ENCODE measurements around the gene ADD1. TPM values are rescaled to one million over a fixed set of nuclear protein-coding genes. Genes with fewer than 3 reads are reported as not detected.
A peak's percentile ranks its signal among the peaks of the same experiment; 100 is the strongest.

The ADD1 gene
- total RNA-seq, 1 donor from 2014 or later, result 276 TPM

DNA sequence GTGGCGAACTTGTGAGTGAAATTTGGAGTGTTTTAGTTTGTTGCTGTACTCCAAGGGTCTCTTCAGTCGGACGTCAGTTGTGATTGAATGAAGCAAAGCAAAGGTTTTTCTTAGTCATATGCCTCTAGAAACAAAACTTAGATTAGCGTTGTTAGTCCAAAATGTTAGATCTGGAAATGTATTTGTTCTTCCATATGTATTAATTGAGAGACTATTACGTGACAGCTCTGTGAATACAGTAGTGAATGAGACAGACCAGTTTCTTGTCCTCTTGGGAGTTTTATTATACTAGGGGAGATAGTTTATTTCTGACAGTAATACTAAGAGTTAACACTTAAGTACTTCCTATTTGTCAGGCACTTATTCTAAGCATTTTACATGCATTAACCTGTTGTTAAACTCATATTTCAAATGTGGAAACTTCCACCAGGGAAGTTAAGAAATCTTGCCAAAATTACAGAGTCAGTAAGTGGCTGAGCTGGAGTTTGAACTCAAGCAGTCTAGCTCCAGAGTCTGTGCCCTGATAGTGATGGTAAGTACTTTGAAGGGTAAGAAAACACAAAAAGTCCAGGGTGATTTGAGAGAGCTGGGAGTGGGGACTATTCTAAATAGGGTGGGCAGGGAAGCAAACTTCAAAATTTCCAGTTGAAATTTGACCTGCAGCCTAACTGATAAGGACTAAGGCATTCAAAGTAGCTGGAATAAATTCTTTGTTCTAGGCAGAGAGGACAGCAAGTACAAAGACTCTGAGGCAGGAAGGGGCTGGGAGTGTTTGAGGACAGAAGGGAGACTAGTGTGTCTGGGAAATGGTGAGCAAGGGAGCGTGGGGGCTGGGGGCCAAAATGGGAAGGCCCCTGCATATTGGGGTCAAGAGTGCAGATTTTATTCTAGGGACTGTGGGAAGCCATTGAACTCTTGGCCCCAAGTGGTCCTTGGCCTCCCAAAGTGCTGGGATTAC lies 17.0 kb downstream of the ADD1 start:
- Mint-ChIP-seq H3K27me3 (ENCODE audit: unreplicated experiment) (no peaks in the 10 kb centered on the region), H3K4me1 (ENCODE audit: low read depth, unreplicated experiment) (peaks cover 41% of the 10 kb centered on the region), H3K36me3 (ENCODE audit: unreplicated experiment) (no peaks in the 10 kb centered on the region), H3K9me3 (ENCODE audit: unreplicated experiment) (no peaks in the 10 kb centered on the region), H3K27ac (ENCODE audit: unreplicated experiment) (peak overlapping the region; percentile 59), H3K4me3 (ENCODE audit: unreplicated experiment) (peak overlapping the region; percentile 18)
- DNase-seq, result no peak
- TF ChIP-seq CTCF (IDR thresholded peaks at IDR 0.05; ENCODE audit: partially characterized antibody, unreplicated experiment), result no peak

DNA sequence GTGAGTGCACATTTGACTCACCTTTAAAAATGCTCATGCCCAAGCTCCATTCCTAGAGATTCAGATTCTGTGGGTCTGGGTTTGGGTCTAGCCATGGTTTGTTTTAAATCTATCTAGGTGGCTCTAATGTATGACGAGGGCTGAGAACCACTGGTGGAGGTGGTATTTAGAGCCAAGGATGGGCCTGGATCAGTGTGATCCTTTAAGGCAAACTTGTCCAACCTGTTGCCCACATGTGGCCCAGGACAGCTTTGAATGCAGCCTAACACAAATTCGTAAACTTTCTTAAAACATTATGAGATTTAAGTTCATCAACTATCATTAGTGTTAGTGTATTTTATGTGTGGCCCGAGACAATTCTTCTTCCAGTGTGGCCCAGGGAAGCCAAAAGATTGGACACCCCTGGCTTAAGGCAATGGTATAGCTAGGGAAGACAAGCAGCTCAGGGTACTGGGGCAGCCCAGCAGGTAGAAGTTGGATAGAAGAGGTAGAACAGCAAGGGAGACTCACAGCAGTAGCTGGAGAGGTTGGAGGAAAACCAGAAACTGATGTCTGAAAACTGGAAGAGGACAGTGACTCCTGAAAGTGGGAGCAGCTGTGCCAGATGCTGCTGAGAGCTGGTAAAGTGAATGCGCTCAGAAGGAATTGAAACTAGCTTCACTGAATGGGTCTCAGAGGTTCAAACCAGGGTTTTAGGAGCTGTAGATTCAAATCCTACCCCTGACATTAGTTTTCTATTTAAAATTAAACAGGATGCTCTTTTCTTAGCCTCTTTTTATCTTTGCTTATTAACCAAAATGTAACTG lies 18.2 kb downstream of the ADD1 start:
- Mint-ChIP-seq H3K4me3 (ENCODE audit: unreplicated experiment) (no peak overlapping the region), H3K27me3 (ENCODE audit: unreplicated experiment) (no peaks in the 10 kb centered on the region), H3K9me3 (ENCODE audit: unreplicated experiment) (peaks cover 3% of the 10 kb centered on the region), H3K4me1 (ENCODE audit: low read depth, unreplicated experiment) (peaks cover 47% of the 10 kb centered on the region), H3K27ac (ENCODE audit: unreplicated experiment) (no peak overlapping the region), H3K36me3 (ENCODE audit: unreplicated experiment) (no peaks in the 10 kb centered on the region)
- no peak for DNase-seq
- TF ChIP-seq CTCF (IDR thresholded peaks at IDR 0.05; ENCODE audit: partially characterized antibody, unreplicated experiment), result no peak

GRCh38 chr4:2862528-2862927 lies 18.9 kb downstream of the ADD1 start:
- no peak for TF ChIP-seq CTCF (IDR thresholded peaks at IDR 0.05; ENCODE audit: partially characterized antibody, unreplicated experiment)
- Mint-ChIP-seq H3K36me3 (ENCODE audit: unreplicated experiment) (no peaks in the 10 kb centered on the region), H3K9me3 (ENCODE audit: unreplicated experiment) (peaks cover 3% of the 10 kb centered on the region), H3K27ac (ENCODE audit: unreplicated experiment) (peak overlapping the region; percentile 11), H3K27me3 (ENCODE audit: unreplicated experiment) (no peaks in the 10 kb centered on the region), H3K4me1 (ENCODE audit: low read depth, unreplicated experiment) (peaks cover 53% of the 10 kb centered on the region), H3K4me3 (ENCODE audit: unreplicated experiment) (no peak overlapping the region)
- no peak for DNase-seq

DNA sequence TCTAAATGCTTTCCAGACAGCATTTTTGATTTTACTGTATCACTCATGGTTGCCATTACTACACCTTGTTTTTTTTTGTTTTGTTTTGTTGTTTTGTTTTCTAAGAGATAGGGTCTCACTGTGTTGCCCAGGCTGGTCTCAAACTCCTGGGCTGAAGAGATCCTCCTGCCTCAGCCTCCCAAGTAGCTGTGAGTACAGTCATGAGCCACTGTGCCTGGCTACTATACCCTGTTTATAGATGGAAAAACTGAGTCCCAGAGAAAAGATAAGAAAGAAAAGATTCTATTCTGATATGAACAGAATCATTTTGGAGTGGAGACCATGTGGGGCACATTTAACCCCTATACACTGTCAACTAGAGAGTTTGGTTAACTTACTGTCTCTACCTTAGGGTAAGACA lies 20.0 kb downstream of the ADD1 start:
- no peak overlapping the region for H3K4me3 Mint-ChIP-seq (ENCODE audit: unreplicated experiment)
- TF ChIP-seq CTCF (IDR thresholded peaks at IDR 0.05; ENCODE audit: partially characterized antibody, unreplicated experiment), result no peak
- DNase-seq, result no peak
- peaks cover 59% of the 10 kb centered on the region for H3K4me1 Mint-ChIP-seq (ENCODE audit: low read depth, unreplicated experiment)
- no peak overlapping the region for H3K27ac Mint-ChIP-seq (ENCODE audit: unreplicated experiment)
- peaks cover 4% of the 10 kb centered on the region for H3K9me3 Mint-ChIP-seq (ENCODE audit: unreplicated experiment)
- H3K36me3 Mint-ChIP-seq (ENCODE audit: unreplicated experiment), result no peaks in the 10 kb centered on the region
- H3K27me3 Mint-ChIP-seq (ENCODE audit: unreplicated experiment), result no peaks in the 10 kb centered on the region
